ENCODE results near the gene SLC35G3. TPM values are rescaled to one million over a fixed set of nuclear protein-coding genes. Genes with fewer than 3 reads are reported as not detected.

SLC35G3 gene
- total and polyA plus RNA-seq, 2 experiments from 2014 or later, result not detected

DNA sequence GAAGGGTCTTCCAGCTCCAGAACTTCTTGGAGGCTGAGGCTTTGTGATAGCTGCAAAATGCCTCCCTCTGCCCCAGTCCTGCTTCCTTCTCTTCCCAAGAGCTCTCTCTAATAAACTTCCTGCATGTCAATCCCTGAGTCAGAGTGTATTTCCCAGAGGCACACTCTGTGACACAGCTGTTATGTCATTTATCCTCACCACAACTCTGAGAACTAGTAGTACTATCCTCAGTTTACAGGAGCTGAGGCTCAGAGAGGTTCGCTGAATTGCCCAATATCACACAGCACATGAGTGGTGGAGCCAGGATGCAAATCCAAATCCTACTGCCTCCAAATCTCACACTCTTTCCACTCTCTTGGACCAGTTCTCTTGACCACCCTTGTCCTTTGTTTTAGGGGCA is 26.5 kb downstream of the SLC35G3 start:
- Mint-ChIP-seq H3K27ac (no peak overlapping the region), H3K27me3 (ENCODE audit: insufficient read depth, low read depth, poor library complexity) (peaks cover 14% of the 10 kb centered on the region), H3K4me3 (no peak overlapping the region), H3K36me3 (ENCODE audit: low read depth) (no peaks in the 10 kb centered on the region), H3K4me1 (no peaks in the 10 kb centered on the region), H3K9me3 (no peaks in the 10 kb centered on the region)
- Histone ChIP-seq H2AFZ (no peak overlapping the region), H4K20me1 (replicated peaks; ENCODE audit: insufficient read depth) (no peaks in the 10 kb centered on the region), H3K79me2 (replicated peaks; ENCODE audit: insufficient read depth) (no peaks in the 10 kb centered on the region), H3K4me2 (no peak overlapping the region), H3F3A (replicated peaks; ENCODE audit: low read depth) (no peaks in the 10 kb centered on the region), H3K4me1 (ENCODE audit: insufficient read depth) (no peaks in the 10 kb centered on the region), H3K36me3 (ENCODE audit: insufficient read depth) (no peaks in the 10 kb centered on the region), H3K9me2 (ENCODE audit: insufficient read depth) (no peaks in the 10 kb centered on the region), H3K27ac (ENCODE audit: low read depth) (no peak overlapping the region), H3K4me3 (no peak overlapping the region), H3K27me3 (ENCODE audit: insufficient read depth) (no peaks in the 10 kb centered on the region)
- TF ChIP-seq EZH2 (IDR thresholded peaks at IDR 0.05; ENCODE audit: low read depth, unreplicated experiment), result no peak
- TF ChIP-seq, protein P1, sequence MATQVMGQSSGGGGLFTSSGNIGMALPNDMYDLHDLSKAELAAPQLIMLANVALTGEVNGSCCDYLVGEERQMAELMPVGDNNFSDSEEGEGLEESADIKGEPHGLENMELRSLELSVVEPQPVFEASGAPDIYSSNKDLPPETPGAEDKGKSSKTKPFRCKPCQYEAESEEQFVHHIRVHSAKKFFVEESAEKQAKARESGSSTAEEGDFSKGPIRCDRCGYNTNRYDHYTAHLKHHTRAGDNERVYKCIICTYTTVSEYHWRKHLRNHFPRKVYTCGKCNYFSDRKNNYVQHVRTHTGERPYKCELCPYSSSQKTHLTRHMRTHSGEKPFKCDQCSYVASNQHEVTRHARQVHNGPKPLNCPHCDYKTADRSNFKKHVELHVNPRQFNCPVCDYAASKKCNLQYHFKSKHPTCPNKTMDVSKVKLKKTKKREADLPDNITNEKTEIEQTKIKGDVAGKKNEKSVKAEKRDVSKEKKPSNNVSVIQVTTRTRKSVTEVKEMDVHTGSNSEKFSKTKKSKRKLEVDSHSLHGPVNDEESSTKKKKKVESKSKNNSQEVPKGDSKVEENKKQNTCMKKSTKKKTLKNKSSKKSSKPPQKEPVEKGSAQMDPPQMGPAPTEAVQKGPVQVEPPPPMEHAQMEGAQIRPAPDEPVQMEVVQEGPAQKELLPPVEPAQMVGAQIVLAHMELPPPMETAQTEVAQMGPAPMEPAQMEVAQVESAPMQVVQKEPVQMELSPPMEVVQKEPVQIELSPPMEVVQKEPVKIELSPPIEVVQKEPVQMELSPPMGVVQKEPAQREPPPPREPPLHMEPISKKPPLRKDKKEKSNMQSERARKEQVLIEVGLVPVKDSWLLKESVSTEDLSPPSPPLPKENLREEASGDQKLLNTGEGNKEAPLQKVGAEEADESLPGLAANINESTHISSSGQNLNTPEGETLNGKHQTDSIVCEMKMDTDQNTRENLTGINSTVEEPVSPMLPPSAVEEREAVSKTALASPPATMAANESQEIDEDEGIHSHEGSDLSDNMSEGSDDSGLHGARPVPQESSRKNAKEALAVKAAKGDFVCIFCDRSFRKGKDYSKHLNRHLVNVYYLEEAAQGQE (IDR thresholded peaks at IDR 0.05; ENCODE audit: unreplicated experiment), result no peak
- TF ChIP-seq, protein P2, sequence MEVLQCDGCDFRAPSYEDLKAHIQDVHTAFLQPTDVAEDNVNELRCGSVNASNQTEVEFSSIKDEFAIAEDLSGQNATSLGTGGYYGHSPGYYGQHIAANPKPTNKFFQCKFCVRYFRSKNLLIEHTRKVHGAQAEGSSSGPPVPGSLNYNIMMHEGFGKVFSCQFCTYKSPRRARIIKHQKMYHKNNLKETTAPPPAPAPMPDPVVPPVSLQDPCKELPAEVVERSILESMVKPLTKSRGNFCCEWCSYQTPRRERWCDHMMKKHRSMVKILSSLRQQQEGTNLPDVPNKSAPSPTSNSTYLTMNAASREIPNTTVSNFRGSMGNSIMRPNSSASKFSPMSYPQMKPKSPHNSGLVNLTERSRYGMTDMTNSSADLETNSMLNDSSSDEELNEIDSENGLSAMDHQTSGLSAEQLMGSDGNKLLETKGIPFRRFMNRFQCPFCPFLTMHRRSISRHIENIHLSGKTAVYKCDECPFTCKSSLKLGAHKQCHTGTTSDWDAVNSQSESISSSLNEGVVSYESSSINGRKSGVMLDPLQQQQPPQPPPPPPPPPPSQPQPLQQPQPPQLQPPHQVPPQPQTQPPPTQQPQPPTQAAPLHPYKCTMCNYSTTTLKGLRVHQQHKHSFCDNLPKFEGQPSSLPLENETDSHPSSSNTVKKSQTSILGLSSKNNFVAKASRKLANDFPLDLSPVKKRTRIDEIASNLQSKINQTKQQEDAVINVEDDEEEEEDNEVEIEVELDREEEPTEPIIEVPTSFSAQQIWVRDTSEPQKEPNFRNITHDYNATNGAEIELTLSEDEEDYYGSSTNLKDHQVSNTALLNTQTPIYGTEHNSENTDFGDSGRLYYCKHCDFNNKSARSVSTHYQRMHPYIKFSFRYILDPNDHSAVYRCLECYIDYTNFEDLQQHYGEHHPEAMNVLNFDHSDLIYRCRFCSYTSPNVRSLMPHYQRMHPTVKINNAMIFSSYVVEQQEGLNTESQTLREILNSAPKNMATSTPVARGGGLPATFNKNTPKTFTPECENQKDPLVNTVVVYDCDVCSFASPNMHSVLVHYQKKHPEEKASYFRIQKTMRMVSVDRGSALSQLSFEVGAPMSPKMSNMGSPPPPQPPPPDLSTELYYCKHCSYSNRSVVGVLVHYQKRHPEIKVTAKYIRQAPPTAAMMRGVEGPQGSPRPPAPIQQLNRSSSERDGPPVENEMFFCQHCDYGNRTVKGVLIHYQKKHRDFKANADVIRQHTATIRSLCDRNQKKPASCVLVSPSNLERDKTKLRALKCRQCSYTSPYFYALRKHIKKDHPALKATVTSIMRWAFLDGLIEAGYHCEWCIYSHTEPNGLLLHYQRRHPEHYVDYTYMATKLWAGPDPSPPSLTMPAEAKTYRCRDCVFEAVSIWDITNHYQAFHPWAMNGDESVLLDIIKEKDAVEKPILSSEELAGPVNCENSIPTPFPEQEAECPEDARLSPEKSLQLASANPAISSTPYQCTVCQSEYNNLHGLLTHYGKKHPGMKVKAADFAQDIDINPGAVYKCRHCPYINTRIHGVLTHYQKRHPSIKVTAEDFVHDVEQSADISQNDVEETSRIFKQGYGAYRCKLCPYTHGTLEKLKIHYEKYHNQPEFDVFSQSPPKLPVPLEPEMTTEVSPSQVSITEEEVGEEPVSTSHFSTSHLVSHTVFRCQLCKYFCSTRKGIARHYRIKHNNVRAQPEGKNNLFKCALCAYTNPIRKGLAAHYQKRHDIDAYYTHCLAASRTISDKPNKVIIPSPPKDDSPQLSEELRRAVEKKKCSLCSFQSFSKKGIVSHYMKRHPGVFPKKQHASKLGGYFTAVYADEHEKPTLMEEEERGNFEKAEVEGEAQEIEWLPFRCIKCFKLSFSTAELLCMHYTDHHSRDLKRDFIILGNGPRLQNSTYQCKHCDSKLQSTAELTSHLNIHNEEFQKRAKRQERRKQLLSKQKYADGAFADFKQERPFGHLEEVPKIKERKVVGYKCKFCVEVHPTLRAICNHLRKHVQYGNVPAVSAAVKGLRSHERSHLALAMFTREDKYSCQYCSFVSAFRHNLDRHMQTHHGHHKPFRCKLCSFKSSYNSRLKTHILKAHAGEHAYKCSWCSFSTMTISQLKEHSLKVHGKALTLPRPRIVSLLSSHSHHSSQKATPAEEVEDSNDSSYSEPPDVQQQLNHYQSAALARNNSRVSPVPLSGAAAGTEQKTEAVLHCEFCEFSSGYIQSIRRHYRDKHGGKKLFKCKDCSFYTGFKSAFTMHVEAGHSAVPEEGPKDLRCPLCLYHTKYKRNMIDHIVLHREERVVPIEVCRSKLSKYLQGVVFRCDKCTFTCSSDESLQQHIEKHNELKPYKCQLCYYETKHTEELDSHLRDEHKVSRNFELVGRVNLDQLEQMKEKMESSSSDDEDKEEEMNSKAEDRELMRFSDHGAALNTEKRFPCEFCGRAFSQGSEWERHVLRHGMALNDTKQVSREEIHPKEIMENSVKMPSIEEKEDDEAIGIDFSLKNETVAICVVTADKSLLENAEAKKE (CRISPR knock-in tag; IDR thresholded peaks at IDR 0.05), result no peak
- no peak for TF ChIP-seq ZNF114 (CRISPR knock-in tag; IDR thresholded peaks at IDR 0.05)
- no peak for ATAC-seq
- DNase-seq (ENCODE audit: low spot score), result no peak
